H1 (cell line): ENCODE data around the gene TAS2R41. TPM values are rescaled to one million over a fixed set of nuclear protein-coding genes. Genes with fewer than 3 reads are reported as not detected.

ENCODE experiments used
- CTCF ChIA-PET: fragments of 300-600 bp; sonication (Branson Sonifier 250); formaldehyde crosslinking; loops from one replicate; lab custom pipeline; 2021; ENCODE audit not compliant: partially characterized antibody; lab: Charles Lee
- POLR2A ChIA-PET: fragments of 300-600 bp; sonication (Branson Sonifier 250); formaldehyde crosslinking; loops from one replicate; lab custom pipeline; 2021; ENCODE audit warnings: inconsistent platforms; ENCODE audit not compliant: partially characterized antibody; lab: Charles Lee
- DNase-seq, 2 experiments: peaks; one replicate each; pipeline versions ENCODE4 v3.0.0 to v3.0.0-alpha.2; 2010 to 2022; ENCODE audit warnings: low spot score in 2 of 2, low read depth in 1 of 2, mixed read lengths in 1 of 2
- FAIRE-seq: peaks from 2 replicates; lab custom pipeline; 2011; peaks lifted over from hg19 to GRCh38; lab: Jason Lieb, UNC
- H2AFZ ChIP-seq: 2 replicates; pipeline ENCODE4 v1.8.1; 2012; ENCODE audit warnings: low read length, inconsistent platforms
- H2AK5ac ChIP-seq: 2 replicates; pipeline ENCODE4 v1.6.1; 2013; ENCODE audit warnings: low read depth, low read length
- H2BK120ac ChIP-seq: replicated peaks from 2 replicates; pipeline ENCODE3; 2013; ENCODE audit warnings: low read depth, low read length, inconsistent platforms
- H2BK12ac ChIP-seq: 2 replicates; pipeline ENCODE4 v1.6.1; 2013; ENCODE audit warnings: low read depth, low read length
- H2BK15ac ChIP-seq: 2 replicates; pipeline ENCODE4 v1.6.1; 2013; ENCODE audit warnings: low read length
- H2BK20ac ChIP-seq: 2 replicates; pipeline ENCODE4 v1.6.1; 2013; ENCODE audit warnings: low read length
- H2BK5ac ChIP-seq: 2 replicates; pipeline ENCODE4 v1.6.1; 2013; ENCODE audit warnings: low read depth, low read length
- H3K14ac ChIP-seq: 2 replicates; pipeline ENCODE4 v1.6.1; 2013; ENCODE audit warnings: inconsistent platforms; ENCODE audit not compliant: insufficient read length
- H3K18ac ChIP-seq: 2 replicates; pipeline ENCODE4 v1.6.1; 2013; ENCODE audit warnings: low read length; ENCODE audit errors: extremely low read depth
- H3K23ac ChIP-seq: 2 replicates; pipeline ENCODE4 v1.6.1; 2013; ENCODE audit warnings: inconsistent platforms; ENCODE audit not compliant: insufficient read length
- H3K23me2 ChIP-seq: 2 replicates; pipeline ENCODE4 v1.6.1; 2013; ENCODE audit warnings: low read depth, low read length
- H3K27ac ChIP-seq: 2 replicates; pipeline ENCODE4 v1.6.1; 2011; ENCODE audit warnings: low read depth, low read length, inconsistent platforms
- H3K27me3 ChIP-seq, 4 experiments: replicated peaks in 1 of 4; 1 replicate in 1 of 4; 2 replicates in 3 of 4; pipeline versions ENCODE4 v1.6.1 to v1.8.1; 2011 to 2013; ENCODE audit warnings: low read length in 3 of 4, mild to moderate bottlenecking in 3 of 4, inconsistent platforms in 2 of 4, mixed read lengths in 2 of 4, moderate library complexity in 1 of 4; ENCODE audit not compliant: control insufficient read depth in 3 of 4, insufficient read depth in 3 of 4; ENCODE audit errors: extremely low read depth in 1 of 4
- H3K36me3 ChIP-seq, 4 experiments: 2 replicates each; pipeline versions ENCODE4 v1.6.1 to v1.8.1; 2011 to 2013; ENCODE audit warnings: mild to moderate bottlenecking in 4 of 4, low read length in 3 of 4, moderate library complexity in 2 of 4, control low read depth in 1 of 4, inconsistent platforms in 1 of 4; ENCODE audit not compliant: insufficient read depth in 4 of 4, control insufficient read depth in 2 of 4
- H3K4ac ChIP-seq: replicated peaks from 2 replicates; pipeline ENCODE3; 2013; ENCODE audit warnings: low read length, low read depth, mixed read lengths, inconsistent platforms; ENCODE audit not compliant: insufficient read length
- H3K4me1 ChIP-seq, 4 experiments: replicated peaks in 1 of 4; 1 replicate in 1 of 4; 2 replicates in 3 of 4; pipeline versions ENCODE4 v1.6.1 to v1.8.1; 2011 to 2013; ENCODE audit warnings: low read length in 3 of 4, inconsistent platforms in 2 of 4, mixed read lengths in 1 of 4; ENCODE audit not compliant: insufficient read depth in 4 of 4, control insufficient read depth in 3 of 4
- H3K4me2 ChIP-seq, 2 experiments: 2 replicates each; pipeline versions ENCODE4 v1.6.1 to v1.8.1; 2011 to 2013; ENCODE audit warnings: low read depth in 2 of 2, low read length in 2 of 2, control low read depth in 1 of 2, inconsistent platforms in 1 of 2, mild to moderate bottlenecking in 1 of 2; ENCODE audit not compliant: insufficient read depth in 1 of 2
- H3K4me3 ChIP-seq, 4 experiments: fragments of 200-600, 300-600 bp in 1 of 4; sonication (generic), shearing (Covaris generic), sonication (Bioruptor Twin) in 1 of 4; 2 replicates each; pipeline versions ENCODE4 v1.5.1 to v1.8.1; 2011 to 2016; ENCODE audit warnings: low read length in 4 of 4, low read depth in 3 of 4, control low read depth in 2 of 4, inconsistent platforms in 2 of 4, mild to moderate bottlenecking in 2 of 4, mixed read lengths in 1 of 4, moderate library complexity in 1 of 4; ENCODE audit not compliant: insufficient read depth in 2 of 4; ENCODE audit errors: extremely low read depth in 1 of 4
- H3K56ac ChIP-seq: replicated peaks from 2 replicates; pipeline ENCODE3; 2013; ENCODE audit warnings: low read depth, mild to moderate bottlenecking, mixed read lengths, low read length, inconsistent platforms; ENCODE audit not compliant: insufficient read length
- H3K79me1 ChIP-seq: 2 replicates; pipeline ENCODE4 v1.6.1; 2013; ENCODE audit warnings: low read depth, low read length, control low read depth
- H3K79me2 ChIP-seq, 2 experiments: 2 replicates each; pipeline versions ENCODE4 v1.6.1 to v1.8.1; 2012 to 2013; ENCODE audit warnings: low read length in 2 of 2, mild to moderate bottlenecking in 2 of 2, inconsistent platforms in 1 of 2; ENCODE audit not compliant: insufficient read depth in 2 of 2, control insufficient read depth in 1 of 2
- H3K9ac ChIP-seq, 4 experiments: replicated peaks in 1 of 4; 1 replicate in 1 of 4; 2 replicates in 3 of 4; pipeline versions ENCODE4 v1.6.1 to v1.8.1; 2011 to 2013; ENCODE audit warnings: low read depth in 3 of 4, low read length in 3 of 4, control low read depth in 2 of 4, mild to moderate bottlenecking in 2 of 4, moderate library complexity in 2 of 4, inconsistent platforms in 1 of 4; ENCODE audit errors: extremely low read depth in 1 of 4
- H3K9me3 ChIP-seq, 2 experiments: 2 replicates each; pipeline versions ENCODE4 v1.6.1 to v1.8.1; 2012 to 2013; ENCODE audit warnings: mild to moderate bottlenecking in 2 of 2, moderate library complexity in 2 of 2, control low read depth in 1 of 2, inconsistent platforms in 1 of 2, low read depth in 1 of 2, low read length in 1 of 2, mixed read lengths in 1 of 2; ENCODE audit not compliant: insufficient read depth in 2 of 2
- H4K20me1 ChIP-seq, 2 experiments: replicated peaks in 1 of 2; 2 replicates each; pipeline versions ENCODE3 to v1.8.1; 2011 to 2013; ENCODE audit warnings: inconsistent platforms in 2 of 2, low read length in 2 of 2, mild to moderate bottlenecking in 1 of 2; ENCODE audit not compliant: insufficient read depth in 2 of 2, control insufficient read depth in 1 of 2
- H4K5ac ChIP-seq: 2 replicates; pipeline ENCODE4 v1.6.1; 2013; ENCODE audit warnings: low read length, low read depth, mixed read lengths, inconsistent platforms; ENCODE audit not compliant: insufficient read length
- H4K8ac ChIP-seq: 2 replicates; pipeline ENCODE4 v1.8.0; 2013; ENCODE audit warnings: mild to moderate bottlenecking, moderate library complexity, low read length, inconsistent platforms; ENCODE audit not compliant: insufficient read depth; ENCODE audit errors: extremely low read depth
- H4K91ac ChIP-seq: replicated peaks from 2 replicates; pipeline ENCODE3; 2013; ENCODE audit warnings: low read length, mixed read lengths, inconsistent platforms; ENCODE audit not compliant: insufficient read length
- EGR1 ChIP-seq: IDR thresholded peaks from 2 replicates; pipeline ENCODE4 v1.6.1; 2011; ENCODE audit warnings: low read depth, low read length, borderline replicate concordance
- FOSL1 ChIP-seq: IDR thresholded peaks from 2 replicates; pipeline ENCODE4 v1.6.1; 2011; ENCODE audit warnings: mild to moderate bottlenecking, low read depth, low read length, moderate library complexity; ENCODE audit not compliant: insufficient read depth
- PHF8 ChIP-seq: fragments of 200-600 bp; sonication (generic); conservative IDR thresholded peaks from 2 replicates; pipeline ENCODE4 v1.7.1; 2012; ENCODE audit warnings: low read depth, mild to moderate bottlenecking, inconsistent platforms, low read length, moderate library complexity
- RFX5 ChIP-seq: IDR thresholded peaks from 2 replicates; pipeline ENCODE4 v1.6.1; 2011; ENCODE audit warnings: low read depth, low read length, improper control_type of control experiment, borderline replicate concordance
- RXRA ChIP-seq: IDR thresholded peaks from 2 replicates; pipeline ENCODE4 v1.6.1; 2011; ENCODE audit warnings: low read depth, mild to moderate bottlenecking, low read length, moderate library complexity; ENCODE audit not compliant: insufficient read depth
- SRF ChIP-seq: IDR thresholded peaks from 2 replicates; pipeline ENCODE4 v1.6.1; 2011; ENCODE audit warnings: mild to moderate bottlenecking, low read depth, low read length, moderate library complexity
- WGBS, 2 experiments: shearing (Covaris generic) in 1 of 2; methylation state at CpG; one replicate each; pipeline versions ENCODE4 v1.1.6 to v1.1.7; 2013 to 2015; ENCODE audit warnings: low lambda C conversion rate in 2 of 2, mixed read lengths in 2 of 2, inconsistent platforms in 1 of 2, low coverage in 1 of 2, missing lambda C conversion rate in 1 of 2; ENCODE audit not compliant: insufficient replicate concordance in 2 of 2, insufficient coverage in 1 of 2, insufficient read length in 1 of 2; ENCODE audit errors: extremely low coverage in 1 of 2, missing lambda C conversion rate in 1 of 2; 5-methylcytosine and 5-hydroxymethylcytosine counted together
- polyA plus RNA-seq, 7 experiments: library from polyadenylated mRNA; depleted of rRNA in 3 of 7; stranded (reverse) in 5 of 7; unstranded in 2 of 7; fragments of >200 nt in 5 of 7; fragments of 200-250 nt in 2 of 7; gene quantifications; 1 replicate in 5 of 7; 2 replicates in 1 of 7; 4 replicates in 1 of 7; pipeline versions ENCODE4 v1.2.1 to v1.2.3, GENCODE V29; 2011 to 2013; ENCODE audit warnings: missing spikeins in 2 of 7, mixed read lengths in 2 of 7
- total RNA-seq: library from RNA; stranded (reverse); fragmentation: NEBNext Ultra II Directional; extraction: Animal tissue kit (Norgen Biotek cat#: 25700); gene quantifications from 2 replicates; pipeline ENCODE4 v1.2.1, GENCODE V29; 2021

Gene TAS2R41
- total and polyA plus RNA-seq, 2 of the 8 experiments (the other 6 are each of a cell fraction or from before 2014, with no cell fraction given) = 0.12 TPM; not detected in 1

GRCh38 chr7:143499246-143499645 is 21.6 kb downstream of the TAS2R41 start:
- Histone ChIP-seq H3K56ac (no peak overlapping the region), H3K23me2 (no peaks in the 10 kb centered on the region), H3K79me2 (no peaks in the 10 kb centered on the region), H3K23ac (no peak overlapping the region), H3K9me3 (no peaks in the 10 kb centered on the region), H4K91ac (no peak overlapping the region), H2BK12ac (no peak overlapping the region), H3K14ac (no peak overlapping the region), H3K18ac (no peak overlapping the region), H2AK5ac (no peak overlapping the region), H4K20me1 (no peaks in the 10 kb centered on the region), H3K4me1 (no peaks in the 10 kb centered on the region), H3K79me1 (no peaks in the 10 kb centered on the region), H2BK5ac (no peak overlapping the region), H2BK20ac (no peak overlapping the region), H3K4me3 (no peak overlapping the region), H4K5ac (no peak overlapping the region), H3K9ac (no peak overlapping the region), H4K8ac (no peak overlapping the region), H3K4ac (no peak overlapping the region), H2AFZ (no peak overlapping the region), H2BK15ac (no peak overlapping the region), H3K27ac (no peak overlapping the region), H3K36me3 (no peaks in the 10 kb centered on the region), H2BK120ac (no peak overlapping the region), H3K4me2 (no peak overlapping the region), H3K27me3 (no peaks in the 10 kb centered on the region)
- WGBS, 2 experiments = 87% methylated on average over 2 of the region's 2 CpGs; no CpG with 5 or more reads in 1 of the 2 experiments
- POLR2A ChIA-PET = no interaction called here
- CTCF ChIA-PET = interaction anchor here (0.9 to 1.6 kb wide), 3 partner anchors 8 to 153 kb away, joined by 3 to 4 read pairs (median 4); no protein-coding TSS in a partner anchor
- FAIRE-seq (no peak), DNase-seq (no peak)
- TF ChIP-seq FOSL1 (no peak), SRF (no peak), PHF8 (no peak), EGR1 (no peak), RFX5 (no peak), RXRA (no peak)
